NCI-H82 treated with DMSO at 0.1 percent for 48 hours (cell line): Measurements from ENCODE around the gene CXCR3.
"Not testable (repeated sequence)": the region's sequence is repeated elsewhere in the genome, so short reads cannot be mapped to it uniquely, and the experiment has no call there.

Experiments used
- DNase-seq: peaks from one replicate; lab custom pipeline; 2025; ENCODE audit not compliant: unreplicated experiment; lab: John Stamatoyannopoulos, UW

CXCR3 gene

DNA sequence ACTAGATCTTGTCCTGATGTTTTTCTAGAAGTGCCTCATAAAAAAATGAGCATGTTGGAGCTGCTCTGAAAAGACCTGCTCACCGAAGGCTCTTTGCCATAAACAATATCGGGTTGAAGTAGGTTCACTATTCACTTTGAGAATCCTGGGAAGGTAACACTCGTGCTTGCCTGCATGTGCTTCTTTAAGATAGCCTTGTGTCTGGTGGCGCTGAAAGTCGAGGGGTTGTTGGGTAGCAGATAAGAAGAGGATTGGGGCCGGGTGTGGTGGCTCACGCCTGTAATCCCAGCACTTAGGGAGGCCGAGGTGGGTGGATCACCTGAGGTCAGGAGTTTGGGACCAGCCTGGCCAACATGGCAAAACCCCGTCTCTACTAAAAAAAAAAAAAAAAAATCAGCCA is 6.6 kb downstream of the CXCR3 start:
- DNase-seq = not testable (repeated sequence)

- DNase-seq = no peak
Observed at GRCh38 chrX:71609095-71609750, 9.1 kb downstream of the CXCR3 start.

DNA sequence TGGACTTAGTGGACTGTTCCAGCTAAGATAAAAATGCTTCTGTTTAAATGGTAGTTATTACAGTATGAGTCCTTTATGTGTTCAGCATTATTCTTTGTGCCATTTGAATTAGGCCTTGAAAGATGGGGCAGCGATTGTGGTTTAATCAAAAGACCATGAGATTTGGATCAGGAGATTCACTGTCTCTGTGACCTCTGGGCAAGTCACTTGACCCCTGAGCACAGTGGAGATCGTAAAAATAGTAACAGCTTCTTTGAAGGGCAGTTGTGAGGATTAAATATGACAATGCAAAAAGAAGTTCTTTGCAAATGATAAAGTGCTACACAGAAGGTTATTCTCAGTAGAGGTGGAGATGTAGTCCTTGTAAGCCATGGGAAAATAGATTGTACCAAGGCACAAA is 10.8 kb downstream of the CXCR3 start:
- no peak for DNase-seq

GRCh38 chrX:71606536-71607216 is 11.6 kb downstream of the CXCR3 start:
- DNase-seq = no peak

DNA sequence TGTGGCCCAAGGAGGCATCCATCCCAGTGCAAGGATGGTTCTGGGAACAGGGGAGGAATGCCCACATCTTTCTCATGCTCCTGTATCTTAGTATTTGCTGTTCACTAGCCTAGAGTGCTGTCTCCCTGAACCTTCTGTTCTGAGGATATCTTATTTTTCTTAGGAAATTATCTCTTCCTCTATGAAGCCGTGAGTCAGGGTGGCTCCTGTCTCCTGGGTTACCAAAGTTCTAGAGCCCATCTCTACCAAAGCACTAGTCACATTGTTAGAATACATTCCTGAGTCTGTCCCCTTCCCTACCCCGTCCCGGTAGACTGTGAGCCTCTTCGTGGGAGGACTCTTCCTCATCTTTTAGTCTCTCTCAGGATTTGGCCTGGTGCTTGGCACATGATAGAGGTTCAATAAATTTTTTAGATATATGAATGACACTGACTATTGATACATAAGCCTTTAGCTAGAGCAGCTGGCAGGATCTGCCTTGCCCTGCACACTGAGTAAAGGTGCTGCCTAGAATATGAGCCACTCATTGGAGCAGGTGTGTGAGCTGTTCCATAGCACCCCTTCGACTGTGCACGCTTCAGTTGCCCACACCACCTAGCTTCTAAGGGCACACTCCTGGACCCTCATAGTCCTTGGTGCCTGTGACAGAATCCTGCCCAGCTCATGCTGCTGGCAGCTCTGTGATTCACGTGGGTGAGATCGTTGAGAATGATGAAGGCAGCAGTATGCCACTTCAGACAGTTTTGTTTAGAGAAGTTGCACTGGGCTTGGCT is 13.3 kb downstream of the CXCR3 start:
- DNase-seq = no peak

DNA sequence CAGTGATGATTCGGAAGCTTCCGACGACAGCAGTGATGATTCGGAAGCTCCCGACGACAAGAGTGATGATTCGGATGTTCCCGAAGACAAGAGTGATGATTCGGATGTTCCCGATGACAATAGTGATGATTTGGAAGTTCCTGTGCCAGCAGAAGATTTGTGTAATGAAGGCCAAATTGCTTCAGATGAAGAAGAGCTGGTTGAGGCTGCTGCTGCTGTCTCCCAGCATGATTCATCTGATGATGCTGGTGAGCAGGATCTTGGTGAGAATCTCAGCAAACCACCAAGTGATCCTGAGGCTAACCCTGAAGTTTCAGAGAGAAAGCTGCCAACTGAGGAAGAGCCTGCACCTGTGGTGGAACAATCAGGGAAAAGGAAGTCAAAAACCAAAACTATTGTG is 14.2 kb downstream of the CXCR3 start:
- DNase-seq = no peak

GRCh38 chrX:71603618-71604017 is 14.7 kb downstream of the CXCR3 start:
- DNase-seq = no peak

GRCh38 chrX:71599965-71600364 is 18.3 kb downstream of the CXCR3 start:
- DNase-seq = no peak

DNA sequence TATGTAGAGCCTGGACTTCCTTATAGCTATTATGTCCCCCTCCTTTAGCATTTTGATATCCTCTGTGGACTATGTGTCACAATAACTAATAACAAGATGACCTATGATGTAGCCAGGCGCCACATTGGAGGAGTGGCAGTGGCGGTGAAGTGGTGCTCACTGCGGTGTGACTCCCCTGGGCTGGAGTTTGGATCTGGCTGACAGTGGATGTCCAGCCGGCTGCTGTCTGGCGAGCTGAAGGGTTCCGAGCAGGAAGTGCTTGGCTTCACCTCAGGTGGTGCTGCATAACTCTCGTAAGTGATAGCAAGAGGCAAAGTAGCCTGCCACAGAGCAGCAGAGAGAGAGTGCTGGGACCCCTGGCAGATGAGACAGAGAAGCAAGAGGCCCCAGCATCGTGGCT is 25.1 kb downstream of the CXCR3 start:
- not testable (repeated sequence) for DNase-seq

DNA sequence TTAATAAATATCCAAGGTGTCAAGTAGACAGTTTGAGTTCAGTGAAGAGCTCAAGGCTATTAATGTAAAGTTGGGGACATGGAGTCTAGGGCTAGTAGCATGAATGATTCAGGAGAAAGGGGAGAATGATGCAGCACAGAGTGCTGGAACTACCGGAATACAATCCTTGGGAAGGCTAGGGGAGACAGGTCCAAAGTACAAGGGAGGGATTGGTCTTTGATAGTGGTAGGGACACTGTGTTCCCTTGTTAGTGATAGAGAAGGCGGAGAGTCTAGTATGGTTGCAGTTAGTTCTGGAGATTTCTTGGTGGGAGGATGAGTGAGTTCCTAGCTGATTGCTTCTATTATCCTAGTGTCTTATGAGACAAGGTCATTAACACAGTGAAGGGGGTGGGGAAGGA is 31.4 kb downstream of the CXCR3 start:
- no peak for DNase-seq

- DNase-seq = no peak
Observed at GRCh38 chrX:71581210-71581609, 37.1 kb downstream of the CXCR3 start.

GRCh38 chrX:71579990-71580380 is 38.3 kb downstream of the CXCR3 start:
- DNase-seq = no peak

- no peak for DNase-seq
Observed at GRCh38 chrX:71579136-71579989, 38.9 kb downstream of the CXCR3 start.

DNA sequence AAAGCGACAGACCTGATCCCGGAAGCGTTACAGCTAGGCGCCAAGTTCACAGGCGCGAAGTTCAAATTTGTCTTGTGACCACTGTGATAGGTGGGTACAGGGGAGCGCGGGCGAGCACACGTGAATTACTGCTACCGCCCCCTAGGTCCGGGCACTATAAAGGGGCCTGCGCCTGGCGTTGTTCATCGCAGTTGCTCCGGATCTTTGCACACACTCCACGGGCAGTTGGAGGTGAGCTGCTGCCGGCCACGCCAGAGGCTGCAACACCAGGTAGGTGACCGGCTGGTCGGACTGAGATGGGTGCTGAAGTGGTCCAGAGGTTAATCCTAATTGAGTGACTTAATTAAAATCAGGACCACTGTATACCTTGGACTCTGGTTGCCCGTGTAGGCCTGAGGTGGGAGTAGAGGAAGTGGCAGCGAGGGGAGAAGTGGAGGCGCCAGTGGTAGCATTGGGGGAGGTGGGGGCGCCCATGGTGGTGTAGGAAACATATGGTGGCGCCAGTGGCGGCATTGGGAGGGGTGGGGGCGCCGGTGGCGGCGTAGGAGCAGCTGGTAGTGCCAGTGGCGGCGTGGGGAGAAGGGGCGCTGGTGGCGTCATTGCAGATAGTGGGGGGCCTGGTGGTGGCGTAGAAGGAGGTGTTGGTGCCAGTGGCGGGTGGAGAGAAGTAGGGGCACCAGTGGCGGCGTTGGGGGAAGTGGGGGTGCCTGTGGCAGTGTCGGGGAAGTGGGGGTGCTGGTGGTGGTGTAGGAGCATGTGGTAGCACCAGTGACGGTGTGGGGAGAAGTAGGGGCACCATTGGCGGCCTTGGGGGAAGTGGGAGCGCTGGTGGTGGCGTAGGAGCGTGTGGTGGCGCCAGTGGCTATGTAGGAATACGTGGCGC is 39.8 kb downstream of the CXCR3 start, which contains the start of gene GCNA:
Gene GCNA, plus strand, starts transcription at position 185 of the 883 bp plus-strand sequence. CDS start 2,385 bp downstream, outside the sequence.
- DNase-seq = no peak

GRCh38 chrX:71577682-71578081 is 40.6 kb downstream of the CXCR3 start:
- DNase-seq = no peak

- no peak for DNase-seq
Observed at GRCh38 chrX:71573590-71573989, 44.7 kb downstream of the CXCR3 start.

DNA sequence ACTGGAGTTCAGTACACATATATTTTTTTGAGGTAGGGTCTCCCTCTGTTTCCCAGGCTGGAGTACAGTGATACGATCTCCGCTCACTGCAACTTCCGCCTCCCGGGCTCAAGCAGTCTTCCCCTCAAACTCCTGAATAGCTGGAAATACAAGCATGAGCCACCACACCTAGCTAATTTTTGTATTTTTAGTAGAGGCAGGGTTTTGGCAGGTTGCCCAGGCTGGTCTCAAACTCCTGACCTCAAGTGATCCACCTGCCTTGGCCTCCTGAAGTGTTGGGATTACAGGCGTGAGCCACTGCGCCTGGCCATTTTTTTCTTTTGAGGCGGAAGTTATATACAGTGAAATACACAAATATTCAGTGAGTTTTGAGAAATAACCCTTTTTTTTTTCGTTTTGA is 46.9 kb downstream of the CXCR3 start:
- not testable (repeated sequence) for DNase-seq
